Effector memory CD4-positive, alpha-beta T cell (primary cell): ENCODE results near the gene CAMSAP1.
"Not testable (repeated sequence)": the region's sequence is repeated elsewhere in the genome, so short reads cannot be mapped to it uniquely, and the experiment has no call there.

Experiments
- DNase-seq, 3 donors: peaks; one replicate each; pipeline ENCODE4 v3.0.0-alpha.2; 2020
- H3K27ac ChIP-seq: 2 replicates; pipeline ENCODE4 v1.7.0; 2013; ENCODE audit warnings: mild to moderate bottlenecking, low read length, moderate library complexity; ENCODE audit not compliant: insufficient read depth, poor library complexity, severe bottlenecking
- H3K27me3 ChIP-seq: replicated peaks from 2 replicates; pipeline ENCODE4 v1.7.0; 2013; ENCODE audit warnings: mild to moderate bottlenecking, low read length; ENCODE audit not compliant: insufficient read depth, control insufficient read depth, poor library complexity, severe bottlenecking
- H3K36me3 ChIP-seq: 2 replicates; pipeline ENCODE4 v1.7.0; 2013; ENCODE audit warnings: mild to moderate bottlenecking, low read length, moderate library complexity; ENCODE audit not compliant: control insufficient read depth, insufficient read depth
- H3K4me1 ChIP-seq: 2 replicates; pipeline ENCODE4 v1.7.0; 2013; ENCODE audit warnings: low read length, mild to moderate bottlenecking; ENCODE audit not compliant: control insufficient read depth, insufficient read depth, poor library complexity, severe bottlenecking
- H3K4me3 ChIP-seq: 2 replicates; pipeline ENCODE4 v1.7.0; 2013; ENCODE audit warnings: low read length, low read depth, mild to moderate bottlenecking; ENCODE audit not compliant: insufficient read depth, poor library complexity, severe bottlenecking
- H3K9me3 ChIP-seq: 2 replicates; pipeline ENCODE4 v1.7.0; 2013; ENCODE audit warnings: mild to moderate bottlenecking, low read length, moderate library complexity; ENCODE audit not compliant: control insufficient read depth

Gene CAMSAP1

GRCh38 chr9:135898634-135899407 is 8.5 kb downstream of the CAMSAP1 start:
- Histone ChIP-seq H3K27ac (no peak overlapping the region), H3K4me1 (peaks cover 5% of the 10 kb centered on the region), H3K4me3 (no peak overlapping the region), H3K9me3 (no peaks in the 10 kb centered on the region), H3K36me3 (no peaks in the 10 kb centered on the region), H3K27me3 (no peaks in the 10 kb centered on the region)
- no peak for DNase-seq

- DNase-seq, result no peak
- Histone ChIP-seq H3K4me3 (no peak overlapping the region), H3K27me3 (no peaks in the 10 kb centered on the region), H3K36me3 (no peaks in the 10 kb centered on the region), H3K27ac (no peak overlapping the region), H3K4me1 (peaks cover 5% of the 10 kb centered on the region), H3K9me3 (no peaks in the 10 kb centered on the region)
These were observed 10.7 kb downstream of the CAMSAP1 start for GRCh38 chr9:135896626-135897025.

GRCh38 chr9:135896205-135896604 is 11.1 kb downstream of the CAMSAP1 start:
- Histone ChIP-seq H3K9me3 (no peaks in the 10 kb centered on the region), H3K36me3 (no peaks in the 10 kb centered on the region), H3K4me1 (peaks cover 5% of the 10 kb centered on the region), H3K4me3 (no peak overlapping the region), H3K27me3 (no peaks in the 10 kb centered on the region), H3K27ac (no peak overlapping the region)
- DNase-seq, result no peak

- Histone ChIP-seq H3K9me3 (no peaks in the 10 kb centered on the region), H3K27ac (no peak overlapping the region), H3K36me3 (no peaks in the 10 kb centered on the region), H3K4me1 (peaks cover 5% of the 10 kb centered on the region), H3K4me3 (no peak overlapping the region), H3K27me3 (no peaks in the 10 kb centered on the region)
- no peak for DNase-seq
These were observed 12.0 kb downstream of the CAMSAP1 start for GRCh38 chr9:135895202-135895848.

GRCh38 chr9:135893104-135893503 is 14.2 kb downstream of the CAMSAP1 start:
- peaks cover 8% of the 10 kb centered on the region for H3K4me1 ChIP-seq
- DNase-seq, result no peak
- no peak overlapping the region for H3K4me3 ChIP-seq
- H3K36me3 ChIP-seq, result no peaks in the 10 kb centered on the region
- no peaks in the 10 kb centered on the region for H3K9me3 ChIP-seq
- H3K27ac ChIP-seq, result no peak overlapping the region
- H3K27me3 ChIP-seq, result no peaks in the 10 kb centered on the region

GRCh38 chr9:135892327-135892726 is 15.0 kb downstream of the CAMSAP1 start:
- not testable (repeated sequence) for H3K27ac ChIP-seq, H3K4me3 ChIP-seq, H3K36me3 ChIP-seq, DNase-seq, H3K27me3 ChIP-seq, H3K9me3 ChIP-seq
- peaks cover 16% of the 10 kb centered on the region for H3K4me1 ChIP-seq

- no peaks in the 10 kb centered on the region for H3K27me3 ChIP-seq
- peaks cover 26% of the 10 kb centered on the region for H3K4me1 ChIP-seq
- no peak overlapping the region for H3K4me3 ChIP-seq
- H3K27ac ChIP-seq, result no peak overlapping the region
- H3K9me3 ChIP-seq, result no peaks in the 10 kb centered on the region
- DNase-seq, result no peak
- H3K36me3 ChIP-seq, result no peaks in the 10 kb centered on the region
These were observed 16.2 kb downstream of the CAMSAP1 start for GRCh38 chr9:135891027-135891631.

GRCh38 chr9:135890190-135891026 is 16.9 kb downstream of the CAMSAP1 start:
- Histone ChIP-seq H3K27ac (no peak overlapping the region), H3K4me1 (peaks cover 33% of the 10 kb centered on the region), H3K9me3 (no peaks in the 10 kb centered on the region), H3K27me3 (no peaks in the 10 kb centered on the region), H3K4me3 (no peak overlapping the region), H3K36me3 (no peaks in the 10 kb centered on the region)
- DNase-seq, result no peak

GRCh38 chr9:135889564-135890189 is 17.7 kb downstream of the CAMSAP1 start:
- Histone ChIP-seq H3K27ac (no peak overlapping the region), H3K4me1 (peaks cover 40% of the 10 kb centered on the region), H3K27me3 (no peaks in the 10 kb centered on the region), H3K36me3 (no peaks in the 10 kb centered on the region), H3K9me3 (no peaks in the 10 kb centered on the region), H3K4me3 (no peak overlapping the region)
- no peak for DNase-seq
